Activated CD8-positive, alpha-beta memory T cell treated with anti-CD3 and anti-CD28 coated beads, Interleukin-2, amount 50 U/mL, for 1 hour (primary cell): ENCODE results near the gene OLIG1.

Source experiments
- DNase-seq: peaks from one replicate; pipeline ENCODE4 v3.0.0-alpha.2; 2020; ENCODE audit errors: extremely low read depth

OLIG1 gene

GRCh38 chr21:33031152-33031911 lies 38.6 kb upstream of the OLIG1 start:
- no peak for DNase-seq

DNA sequence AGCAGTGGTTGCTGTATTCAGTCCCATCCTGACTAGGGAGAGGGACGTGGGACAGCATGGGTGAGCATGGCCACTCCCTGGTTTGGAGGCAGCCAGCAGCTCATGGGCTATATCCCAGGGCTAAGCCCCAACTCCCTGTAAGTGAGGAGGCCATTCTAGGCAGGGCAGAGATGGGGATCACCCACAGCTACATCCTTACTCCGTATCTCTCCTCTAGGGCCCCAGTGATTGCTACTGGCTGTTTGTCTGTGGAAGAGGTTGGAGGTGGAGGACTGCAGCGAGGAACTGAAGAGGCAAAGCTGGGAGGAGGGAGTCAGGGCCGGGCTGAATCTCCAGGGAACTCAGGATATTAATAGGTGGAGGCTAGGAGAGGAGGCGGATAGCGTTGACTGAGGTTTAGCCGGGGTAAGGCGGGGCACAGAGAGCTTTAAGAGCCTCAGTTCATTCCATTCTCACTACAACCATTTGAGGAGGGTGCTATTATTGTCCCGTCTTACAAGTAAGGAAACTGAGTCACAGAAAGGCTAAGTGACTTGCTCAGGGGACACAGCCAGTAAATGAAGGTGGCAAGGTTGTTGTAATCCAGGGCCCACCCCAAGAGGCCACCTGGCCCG lies 37.4 kb upstream of the OLIG1 start:
- no peak for DNase-seq

DNA sequence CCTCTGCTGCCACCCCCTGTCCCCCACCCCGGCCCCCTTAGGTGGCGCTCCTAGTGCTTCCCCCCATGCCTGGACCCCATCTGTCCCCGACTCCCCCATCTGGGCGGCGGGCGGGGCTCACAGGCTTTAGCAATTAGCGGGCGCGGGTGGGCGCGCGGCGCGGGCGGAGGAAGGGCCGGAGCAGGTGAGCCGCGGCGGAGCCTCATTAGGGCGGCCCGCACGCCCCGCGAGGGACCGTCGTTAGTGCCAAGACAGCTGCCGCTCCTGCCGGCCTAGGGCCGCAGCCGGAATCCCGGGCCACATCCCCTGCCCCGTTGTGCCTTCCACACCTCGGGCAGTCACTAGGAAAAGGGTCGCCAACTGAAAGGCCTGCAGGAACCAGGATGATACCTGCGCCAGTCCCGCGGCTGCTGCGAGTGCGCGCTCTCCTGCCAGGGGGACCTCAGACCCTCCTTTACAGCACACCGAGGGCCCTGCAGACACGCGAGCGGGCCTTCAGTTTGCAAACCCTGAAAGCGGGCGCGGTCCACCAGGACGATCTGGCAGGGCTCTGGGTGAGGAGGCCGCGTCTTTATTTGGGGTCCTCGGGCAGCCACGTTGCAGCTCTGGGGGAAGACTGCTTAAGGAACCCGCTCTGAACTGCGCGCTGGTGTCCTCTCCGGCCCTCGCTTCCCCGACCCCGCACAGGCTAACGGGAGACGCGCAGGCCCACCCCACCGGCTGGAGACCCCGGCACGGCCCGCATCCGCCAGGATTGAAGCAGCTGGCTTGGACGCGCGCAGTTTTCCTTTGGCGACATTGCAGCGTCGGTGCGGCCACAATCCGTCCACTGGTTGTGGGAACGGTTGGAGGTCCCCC lies 36.6 kb upstream of the OLIG1 start:
- no peak for DNase-seq

GRCh38 chr21:33033961-33034413 lies 36.0 kb upstream of the OLIG1 start:
- no peak for DNase-seq

DNA sequence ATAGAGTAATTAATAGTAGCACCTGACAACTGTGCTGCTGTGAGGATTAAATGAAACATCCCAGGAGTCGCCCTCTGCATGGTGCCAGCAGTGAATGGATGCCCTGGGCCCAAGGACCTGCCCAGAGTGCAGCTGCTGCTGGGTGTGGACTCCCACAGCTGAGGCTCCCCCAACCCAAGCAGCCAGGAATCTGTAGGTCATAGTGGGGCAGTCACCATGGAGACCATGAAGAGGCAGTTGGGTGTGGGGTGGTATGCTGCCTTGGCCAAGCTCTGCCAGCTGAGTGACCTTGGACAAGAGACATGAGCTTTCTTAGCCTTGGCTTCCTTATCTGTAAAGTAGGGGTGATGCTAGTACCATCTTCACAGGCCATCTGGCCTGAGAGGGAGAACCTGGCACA lies 34.8 kb upstream of the OLIG1 start:
- DNase-seq: no peak

DNA sequence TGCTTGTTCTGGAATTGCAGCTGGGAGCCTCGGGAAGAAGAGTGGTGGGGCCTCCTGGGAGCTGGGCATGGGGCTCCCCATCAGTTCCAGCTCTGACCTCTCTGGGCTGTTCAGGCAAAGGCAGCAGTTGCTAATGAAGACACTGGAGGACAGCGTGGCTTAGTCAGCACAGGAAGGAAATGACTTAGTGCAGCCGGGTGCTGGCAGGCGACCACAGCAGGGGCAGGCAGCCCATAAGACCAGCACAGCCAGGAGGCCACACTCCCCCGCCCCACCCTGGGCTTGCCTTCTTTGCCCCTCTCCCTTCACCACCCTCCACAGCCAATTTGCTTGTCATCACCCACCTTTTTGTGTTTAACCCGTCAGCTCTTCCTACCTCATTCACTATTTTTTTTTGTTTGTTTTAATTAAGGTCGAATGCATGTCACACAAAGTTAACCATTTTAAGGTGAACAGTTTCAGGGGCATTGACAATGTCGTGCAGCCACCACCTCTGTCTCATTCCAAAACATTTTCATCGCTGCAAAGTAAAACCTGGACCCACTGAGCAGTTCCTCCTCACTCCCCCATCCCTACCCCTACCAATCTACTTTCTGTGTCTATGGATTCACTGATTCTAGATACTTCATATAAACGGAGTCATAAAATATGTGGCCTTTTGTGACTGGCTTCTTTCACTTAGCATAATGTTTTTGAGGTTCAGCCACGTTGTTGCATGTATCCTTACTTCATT lies 33.3 kb upstream of the OLIG1 start:
- DNase-seq: no peak

GRCh38 chr21:33037501-33037900 lies 32.4 kb upstream of the OLIG1 start:
- no peak for DNase-seq

DNA sequence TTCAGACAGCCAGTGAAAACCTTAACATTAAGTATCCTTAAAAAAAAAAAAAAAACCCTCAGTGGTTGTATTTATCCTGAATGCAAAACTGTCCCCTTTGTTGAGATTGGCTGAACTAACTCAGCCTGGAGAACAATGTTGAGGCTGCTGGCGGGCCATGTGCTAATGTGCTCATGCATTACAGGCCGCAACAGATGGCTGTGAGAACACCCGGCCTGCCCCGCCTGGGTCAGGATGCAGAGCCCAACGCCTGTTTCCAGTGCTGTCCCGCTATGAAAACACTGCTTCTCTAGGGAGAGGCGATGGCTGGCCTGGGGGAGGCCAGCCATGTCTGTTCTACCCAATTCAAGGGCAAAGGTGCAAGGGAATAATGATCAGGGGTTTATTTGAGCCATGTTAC lies 30.4 kb upstream of the OLIG1 start:
- DNase-seq: no peak

DNA sequence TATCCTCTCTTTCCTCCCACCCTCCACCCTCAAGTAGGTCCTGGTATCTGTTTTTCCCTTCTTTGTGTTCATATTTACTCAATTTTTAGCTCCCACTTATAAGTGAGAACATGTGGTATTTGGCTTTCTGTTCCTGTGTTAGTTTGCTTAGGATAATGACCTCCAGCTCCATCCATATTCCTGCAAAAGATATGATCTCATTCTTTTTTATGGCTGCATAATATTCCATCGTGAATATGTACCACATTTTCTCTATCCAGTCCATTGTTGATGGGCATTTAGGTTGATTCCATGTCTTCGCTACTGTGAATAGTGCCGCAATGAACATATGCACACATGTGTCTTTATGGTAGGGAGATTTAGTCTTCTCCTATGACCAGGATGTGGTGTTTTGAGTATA lies 29.7 kb upstream of the OLIG1 start:
- no peak for DNase-seq

DNA sequence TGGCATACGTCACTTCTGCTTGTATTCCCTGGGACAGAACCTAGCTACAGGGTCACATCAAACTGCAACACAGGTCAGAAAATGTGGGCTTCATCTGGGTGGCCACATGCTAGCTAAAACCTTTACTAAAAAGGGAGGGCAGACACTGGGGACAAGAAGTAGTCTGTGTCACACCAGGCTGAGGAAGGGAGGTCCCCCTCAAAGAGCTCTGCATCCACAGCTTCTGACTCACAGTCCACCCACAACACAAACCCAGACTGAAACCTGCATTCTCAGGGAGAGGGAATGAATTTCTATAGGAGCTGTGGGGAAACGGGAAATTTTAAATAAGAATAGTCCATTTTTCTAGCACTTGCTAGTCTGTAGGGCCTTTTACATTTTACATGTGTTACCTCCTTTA lies 28.0 kb upstream of the OLIG1 start:
- no peak for DNase-seq

DNA sequence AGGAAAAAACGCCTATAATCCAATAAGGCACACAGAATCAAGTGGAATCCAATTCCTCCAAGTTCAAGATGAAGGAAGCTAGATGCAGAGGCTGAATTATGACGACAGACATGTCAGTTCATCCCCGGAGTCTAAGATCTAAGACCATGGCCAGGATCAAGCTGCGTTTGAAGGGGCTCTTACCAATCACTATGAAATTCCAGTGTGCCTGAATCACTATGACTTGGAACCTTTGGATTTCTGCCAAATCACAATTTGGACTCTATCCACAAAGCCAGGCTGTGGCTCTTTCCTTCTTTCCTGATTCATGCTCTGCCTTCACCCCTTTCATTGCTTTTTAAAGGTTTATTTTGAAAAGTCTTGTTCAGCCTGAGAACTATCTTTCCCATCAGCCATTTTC lies 27.1 kb upstream of the OLIG1 start:
- DNase-seq: no peak

GRCh38 chr21:33046455-33046854 lies 23.5 kb upstream of the OLIG1 start:
- DNase-seq: no peak

DNA sequence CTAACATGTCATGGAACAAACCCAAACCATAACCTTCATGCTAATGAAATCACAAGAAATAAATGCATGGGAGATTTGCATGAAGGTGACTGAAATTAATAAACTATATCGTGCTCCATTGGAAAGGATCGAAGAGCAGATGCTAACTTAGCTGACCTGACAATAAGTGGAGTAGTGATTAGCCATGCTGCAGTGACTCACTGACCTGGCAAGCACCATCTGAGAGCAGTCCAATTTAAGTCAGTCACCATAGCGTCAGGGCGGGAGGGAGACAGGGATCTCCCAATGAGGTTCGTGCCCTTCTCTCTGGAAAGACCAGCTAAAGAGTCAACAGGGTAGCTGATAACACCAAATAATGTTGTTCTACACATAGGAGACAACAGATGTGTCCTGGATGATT lies 22.7 kb upstream of the OLIG1 start:
- DNase-seq: no peak

DNA sequence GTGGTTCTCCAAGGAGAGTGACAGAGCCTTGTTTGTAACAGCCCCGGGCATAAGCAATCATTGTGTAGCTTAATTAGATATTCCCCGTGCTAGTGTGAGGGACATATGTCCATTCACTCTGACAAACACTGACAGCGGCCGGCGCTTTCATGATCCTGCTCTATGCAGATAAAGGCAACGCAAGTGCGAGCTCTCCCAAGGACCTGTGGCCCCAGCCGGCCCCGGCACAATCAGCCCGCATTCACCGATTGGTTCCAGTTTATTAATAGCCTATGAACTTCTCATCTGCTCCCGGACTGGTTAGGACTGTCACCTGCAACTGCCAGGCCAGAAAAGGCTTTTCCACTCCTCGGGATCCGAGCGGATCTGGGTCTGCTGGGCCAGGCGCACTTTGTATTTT lies 18.0 kb upstream of the OLIG1 start:
- DNase-seq: no peak

DNA sequence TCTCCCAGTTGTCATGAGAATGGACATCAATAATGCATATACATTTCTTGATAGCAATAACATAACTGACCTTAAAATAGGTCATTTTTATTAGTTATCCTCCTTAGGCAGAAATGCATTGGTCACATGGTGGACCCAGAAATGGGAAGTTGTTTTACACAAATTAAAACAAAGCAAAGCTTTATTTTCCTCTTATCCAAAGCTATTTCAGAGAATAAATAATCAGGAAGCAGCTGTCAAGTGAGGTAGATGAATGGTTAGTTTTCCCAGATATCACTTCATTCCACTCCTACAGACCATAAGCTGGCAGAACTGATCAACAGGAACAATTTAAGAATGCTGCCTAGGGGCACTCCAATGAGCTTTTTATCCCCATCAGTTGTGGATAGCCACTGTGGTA lies 16.0 kb upstream of the OLIG1 start:
- no peak for DNase-seq

DNA sequence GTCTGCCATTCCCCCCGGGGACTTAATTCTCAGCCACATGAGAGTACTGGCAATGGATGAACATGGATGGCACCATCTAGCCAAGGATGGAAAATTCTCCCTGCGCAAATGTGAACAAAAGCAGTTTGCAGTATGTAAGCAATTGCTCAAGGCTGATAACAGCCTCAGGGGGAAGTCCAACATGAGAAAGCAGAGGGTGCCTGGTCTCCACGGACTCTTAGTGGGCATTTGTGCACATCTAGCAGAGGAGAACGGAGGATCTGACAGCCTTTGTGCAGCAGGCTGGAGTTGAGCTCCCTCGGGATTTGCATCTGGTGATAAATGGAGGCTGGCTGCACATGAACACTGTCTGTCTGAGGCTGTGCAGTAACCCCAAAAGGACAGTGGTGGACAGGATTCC lies 13.9 kb upstream of the OLIG1 start:
- no peak for DNase-seq

DNA sequence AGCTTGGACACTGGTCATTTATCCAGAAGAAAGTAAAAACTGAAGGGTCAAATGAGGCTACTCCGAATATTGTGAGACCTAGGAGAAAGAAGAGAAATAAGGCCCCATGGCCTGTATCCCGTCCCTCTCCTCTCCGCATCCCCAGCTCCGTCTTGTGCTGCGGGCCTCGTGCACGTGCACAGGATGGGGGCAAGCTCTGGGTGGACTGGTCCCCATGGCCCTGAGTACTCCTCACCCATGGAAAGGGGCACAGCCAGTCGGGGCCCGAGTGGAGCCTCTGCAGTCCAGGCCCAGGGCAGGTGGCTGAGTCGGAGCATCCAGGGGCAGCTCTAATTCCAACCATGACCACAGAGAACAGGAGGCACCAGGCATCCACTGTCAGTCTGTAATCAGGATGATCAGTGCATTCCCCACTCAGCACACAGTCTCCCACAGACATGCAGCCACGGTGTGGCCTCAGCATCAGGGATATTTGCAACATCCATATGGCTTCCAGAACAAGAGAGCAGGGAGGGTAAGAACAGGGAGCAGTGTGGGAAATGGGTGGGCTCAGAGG lies 12.5 kb upstream of the OLIG1 start:
- no peak for DNase-seq

DNA sequence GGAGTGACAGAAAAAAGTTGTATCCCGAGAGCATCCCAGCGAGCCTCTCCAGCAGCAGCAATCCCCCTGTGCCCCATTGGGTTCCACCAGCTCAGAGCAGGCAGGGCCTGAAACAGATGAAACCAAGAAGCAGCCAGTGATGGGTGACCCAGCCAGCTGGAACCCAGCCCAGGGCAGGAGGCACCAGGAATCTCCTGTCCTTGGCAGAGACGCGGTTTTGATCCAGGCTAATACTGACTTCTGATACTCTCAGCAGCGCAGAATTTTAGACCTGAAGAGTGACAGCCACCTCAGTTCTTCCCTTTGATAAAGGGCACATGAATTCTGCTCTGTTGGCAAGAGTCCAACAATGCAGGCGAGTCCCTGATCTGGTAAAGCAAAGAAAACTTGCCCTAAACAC lies 11.4 kb upstream of the OLIG1 start:
- DNase-seq: no peak

DNA sequence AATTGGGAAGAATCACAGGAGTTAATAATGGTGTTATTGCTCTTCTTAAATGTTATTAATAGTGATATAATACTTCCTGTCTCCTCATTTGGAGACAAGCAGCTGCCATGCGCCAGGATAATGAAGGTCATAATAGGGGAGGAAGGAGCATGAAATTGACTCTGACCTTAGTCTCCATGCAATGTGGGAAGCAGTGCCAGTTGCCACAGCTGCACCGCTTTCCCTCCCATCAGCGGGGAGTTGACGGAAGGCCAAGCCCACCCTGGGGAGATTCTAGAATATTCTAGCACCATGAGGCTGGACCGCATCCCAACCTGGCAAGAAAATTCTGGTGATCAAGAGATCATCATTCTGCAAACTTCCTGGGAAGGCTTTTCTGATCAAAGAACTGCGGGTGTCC lies 11.0 kb upstream of the OLIG1 start:
- no peak for DNase-seq

DNA sequence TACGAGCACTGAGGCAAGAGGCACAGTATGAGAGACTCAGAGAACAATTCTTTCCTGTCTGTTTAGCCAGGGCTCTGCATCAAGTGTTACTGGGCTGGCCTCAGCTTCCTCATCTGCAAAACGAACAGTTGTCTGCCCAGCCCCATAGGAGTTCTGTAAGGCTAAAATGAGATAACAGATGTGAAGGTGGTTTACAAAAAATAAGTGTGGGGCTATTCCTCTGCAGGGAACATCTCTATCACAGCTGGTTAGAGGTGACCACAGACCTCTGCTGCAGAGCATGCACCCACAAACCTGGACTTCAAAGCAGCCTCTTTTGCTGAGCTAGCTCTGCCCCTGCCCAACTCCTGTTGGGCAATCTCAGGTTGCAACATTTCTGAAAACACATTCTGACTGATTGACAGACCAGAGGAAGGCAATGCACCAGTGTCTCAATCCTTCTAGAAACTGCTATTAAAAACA lies 10.5 kb upstream of the OLIG1 start:
- DNase-seq: no peak

DNA sequence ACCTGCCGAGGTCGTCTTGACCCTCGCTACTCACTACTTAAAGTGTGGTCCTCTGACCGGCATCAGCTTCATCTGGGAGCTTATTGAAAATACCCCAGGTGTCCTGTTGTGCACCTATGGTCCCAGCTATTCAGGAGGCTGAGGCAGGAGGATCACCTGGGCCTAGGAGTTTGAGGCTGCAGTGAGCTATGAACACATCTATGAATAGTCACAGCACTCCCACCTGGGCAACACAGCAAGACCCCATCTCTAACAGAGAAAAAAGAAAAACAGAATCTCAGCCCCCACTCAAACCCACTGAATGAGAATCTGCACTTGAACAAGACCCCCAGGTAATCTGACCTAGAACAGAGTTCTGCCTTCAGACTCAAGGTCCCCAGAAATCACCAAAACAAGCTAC lies 8.7 kb upstream of the OLIG1 start:
- DNase-seq: no peak
